HEK293 (cell line): Measurements from ENCODE around the gene NOM1.

Source experiments
- CTCF ChIA-PET: fragments of 350-600 bp; formaldehyde crosslinking; extraction: SDS; loops from one replicate; lab custom pipeline; 2021; ENCODE audit warnings: antibody characterized with exemption; lab: Yijun Ruan, JAX
- POLR2A ChIA-PET: fragments of 300-600 bp; formaldehyde crosslinking; extraction: SDS; loops from one replicate; lab custom pipeline; 2020; ENCODE audit warnings: antibody characterized with exemption, inconsistent platforms; lab: Yijun Ruan, JAX
- H3K27ac ChIP-seq: fragments of 200-500 bp; sonication (Bioruptor generic); 2 replicates; pipeline ENCODE4 v1.5.1; 2014; ENCODE audit warnings: low read depth, low read length, control low read depth, inconsistent platforms; ENCODE audit errors: extremely low read depth
- H3K36me3 ChIP-seq, 2 experiments: fragments of 200-500 bp in 1 of 2; sonication (Bioruptor generic) in 1 of 2; 1 replicate in 1 of 2; 2 replicates in 1 of 2; pipeline ENCODE4 v1.5.1; 2014 to 2017; ENCODE audit warnings: inconsistent platforms in 2 of 2, low read length in 2 of 2; ENCODE audit not compliant: control insufficient read depth in 2 of 2, insufficient read depth in 1 of 2
- H3K4me1 ChIP-seq: fragments of 200-500 bp; sonication (Bioruptor generic); 2 replicates; pipeline ENCODE4 v1.5.1; 2014; ENCODE audit warnings: mild to moderate bottlenecking, low read length, inconsistent platforms; ENCODE audit not compliant: control insufficient read depth, insufficient read depth
- H3K4me3 ChIP-seq: 2 replicates; pipeline ENCODE4 v1.5.1; 2011; ENCODE audit warnings: low read depth, mild to moderate bottlenecking, control low read depth, low read length, moderate library complexity
- H3K9me3 ChIP-seq: fragments of 200-500 bp; sonication (Bioruptor generic); 2 replicates; pipeline ENCODE4 v1.5.1; 2014; ENCODE audit warnings: low read depth, low read length, inconsistent platforms; ENCODE audit not compliant: control insufficient read depth, insufficient read depth
- ATF2 ChIP-seq: fragments of 450-650 bp; formaldehyde crosslinking; IDR thresholded peaks from 2 replicates; pipeline ENCODE4 v1.5.1; 2016; ENCODE audit warnings: missing biosample characterization, missing genetic modification characterization, low read depth
- BCL11A ChIP-seq: fragments of 450-650 bp; formaldehyde crosslinking; IDR thresholded peaks from 2 replicates; pipeline ENCODE4 v1.5.1; 2016; ENCODE audit warnings: low read depth, missing biosample characterization, missing genetic modification characterization
- ELK4 ChIP-seq: IDR thresholded peaks from 2 replicates; pipeline ENCODE4 v1.6.1; 2011; ENCODE audit warnings: mild to moderate bottlenecking, low read depth, low read length, borderline replicate concordance
- GLIS1 ChIP-seq: fragments of 450-650 bp; formaldehyde crosslinking; IDR thresholded peaks from 2 replicates; pipeline ENCODE4 v1.5.1; 2016; ENCODE audit warnings: missing biosample characterization, missing genetic modification characterization
- GLIS2 ChIP-seq: fragments of 450-650 bp; formaldehyde crosslinking; IDR thresholded peaks from 2 replicates; pipeline ENCODE4 v1.5.1; 2016; ENCODE audit warnings: missing biosample characterization, missing genetic modification characterization
- REPIN1 ChIP-seq: fragments of 450-650 bp; formaldehyde crosslinking; IDR thresholded peaks from 2 replicates; pipeline ENCODE4 v1.5.1; 2017; ENCODE audit warnings: missing biosample characterization, missing genetic modification characterization, low read depth
- REST ChIP-seq: fragments of 450-650 bp; formaldehyde crosslinking; IDR thresholded peaks from 2 replicates; pipeline ENCODE4 v1.5.1; 2016; ENCODE audit warnings: missing biosample characterization, missing genetic modification characterization
- SP7 ChIP-seq: fragments of 450-650 bp; formaldehyde crosslinking; IDR thresholded peaks from 2 replicates; pipeline ENCODE4 v1.5.1; 2016; ENCODE audit warnings: missing biosample characterization, missing genetic modification characterization
- WT1 ChIP-seq: fragments of 450-650 bp; formaldehyde crosslinking; IDR thresholded peaks from 2 replicates; pipeline ENCODE4 v1.5.1; 2016; ENCODE audit warnings: missing biosample characterization, missing genetic modification characterization
- YY1 ChIP-seq: fragments of 450-650 bp; formaldehyde crosslinking; IDR thresholded peaks from 2 replicates; pipeline ENCODE4 v1.5.1; 2018; ENCODE audit warnings: missing biosample characterization, missing genetic modification characterization
- ZBTB1 ChIP-seq: fragments of 450-650 bp; formaldehyde crosslinking; IDR thresholded peaks from 2 replicates; pipeline ENCODE4 v1.5.1; 2016; ENCODE audit warnings: missing biosample characterization, missing genetic modification characterization
- ZBTB20 ChIP-seq: fragments of 450-650 bp; formaldehyde crosslinking; IDR thresholded peaks from 2 replicates; pipeline ENCODE4 v1.5.1; 2016; ENCODE audit warnings: missing biosample characterization, missing genetic modification characterization
- ZEB2 ChIP-seq: fragments of 450-650 bp; formaldehyde crosslinking; IDR thresholded peaks from 2 replicates; pipeline ENCODE4 v1.5.1; 2016; ENCODE audit warnings: missing biosample characterization, missing genetic modification characterization
- ZNF112 ChIP-seq: fragments of 450-650 bp; formaldehyde crosslinking; IDR thresholded peaks from 2 replicates; pipeline ENCODE4 v1.5.0; 2017; ENCODE audit warnings: missing biosample characterization, missing genetic modification characterization
- ZNF140 ChIP-seq: fragments of 450-650 bp; formaldehyde crosslinking; IDR thresholded peaks from 2 replicates; pipeline ENCODE4 v1.5.1; 2016; ENCODE audit warnings: missing biosample characterization, missing genetic modification characterization
- ZNF169 ChIP-seq: fragments of 450-650 bp; formaldehyde crosslinking; IDR thresholded peaks from 2 replicates; pipeline ENCODE4 v1.5.1; 2016; ENCODE audit warnings: missing biosample characterization, missing genetic modification characterization
- ZNF175 ChIP-seq: fragments of 450-650 bp; formaldehyde crosslinking; IDR thresholded peaks from 2 replicates; pipeline ENCODE4 v1.5.1; 2016; ENCODE audit warnings: missing biosample characterization, missing genetic modification characterization
- ZNF202 ChIP-seq: fragments of 450-650 bp; formaldehyde crosslinking; IDR thresholded peaks from 2 replicates; pipeline ENCODE4 v1.5.1; 2016; ENCODE audit warnings: missing biosample characterization, missing genetic modification characterization, borderline replicate concordance
- ZNF292 ChIP-seq: fragments of 450-650 bp; formaldehyde crosslinking; IDR thresholded peaks from 2 replicates; pipeline ENCODE4 v1.5.1; 2016; ENCODE audit warnings: low read depth, missing biosample characterization, missing genetic modification characterization, borderline replicate concordance
- ZNF311 ChIP-seq: fragments of 450-650 bp; formaldehyde crosslinking; IDR thresholded peaks from 2 replicates; pipeline ENCODE4 v1.5.1; 2017; ENCODE audit warnings: missing biosample characterization, missing genetic modification characterization, borderline replicate concordance
- ZNF391 ChIP-seq: fragments of 450-650 bp; formaldehyde crosslinking; IDR thresholded peaks from 2 replicates; pipeline ENCODE4 v1.5.1; 2016; ENCODE audit warnings: low read depth, missing biosample characterization, missing genetic modification characterization, borderline replicate concordance
- ZNF423 ChIP-seq: fragments of 450-650 bp; formaldehyde crosslinking; IDR thresholded peaks from 2 replicates; pipeline ENCODE4 v1.5.1; 2016; ENCODE audit warnings: missing biosample characterization, missing genetic modification characterization
- ZNF433 ChIP-seq: fragments of 450-650 bp; formaldehyde crosslinking; IDR thresholded peaks from 2 replicates; pipeline ENCODE4 v1.5.1; 2016; ENCODE audit warnings: missing biosample characterization, missing genetic modification characterization, low read depth
- ZNF501 ChIP-seq: fragments of 450-650 bp; formaldehyde crosslinking; IDR thresholded peaks from 2 replicates; pipeline ENCODE4 v1.5.1; 2016; ENCODE audit warnings: missing biosample characterization, missing genetic modification characterization
- ZNF530 ChIP-seq: fragments of 450-650 bp; formaldehyde crosslinking; IDR thresholded peaks from 2 replicates; pipeline ENCODE4 v1.5.1; 2016; ENCODE audit warnings: low read depth, missing biosample characterization, missing genetic modification characterization
- ZNF548 ChIP-seq: fragments of 450-650 bp; formaldehyde crosslinking; IDR thresholded peaks from 2 replicates; pipeline ENCODE4 v1.5.1; 2016; ENCODE audit warnings: missing biosample characterization, missing genetic modification characterization
- ZNF600 ChIP-seq: fragments of 450-650 bp; formaldehyde crosslinking; IDR thresholded peaks from 2 replicates; pipeline ENCODE4 v1.5.1; 2016; ENCODE audit warnings: missing biosample characterization, missing genetic modification characterization
- ZNF623 ChIP-seq: fragments of 450-650 bp; formaldehyde crosslinking; IDR thresholded peaks from 2 replicates; pipeline ENCODE4 v1.5.1; 2016; ENCODE audit warnings: missing biosample characterization, missing genetic modification characterization
- ZNF660 ChIP-seq: fragments of 450-650 bp; IDR thresholded peaks from 2 replicates; pipeline ENCODE4 v1.5.1; 2018; ENCODE audit warnings: missing biosample characterization, mild to moderate bottlenecking, missing genetic modification characterization
- ZNF747 ChIP-seq: fragments of 450-650 bp; formaldehyde crosslinking; IDR thresholded peaks from 2 replicates; pipeline ENCODE4 v1.5.1; 2016; ENCODE audit warnings: missing biosample characterization, missing genetic modification characterization
- ZSCAN23 ChIP-seq: fragments of 450-650 bp; formaldehyde crosslinking; IDR thresholded peaks from 2 replicates; pipeline ENCODE4 v1.5.1; 2016; ENCODE audit warnings: missing biosample characterization, missing genetic modification characterization

Gene NOM1

GRCh38 chr7:157009170-157009777 is 59.8 kb downstream of the NOM1 start (continued):
- 0 out of 2 replicates have a peak, but pooled peaks have one; percentile 21 for TF ChIP-seq GLIS1 (tag by site-specific recombination)
- TF ChIP-seq ZNF530 = no peak
- no peak for TF ChIP-seq ZNF202 (tag by site-specific recombination)
- no peak for TF ChIP-seq ZNF623 (tag by site-specific recombination)
- TF ChIP-seq REST (tag by site-specific recombination) = no peak
- TF ChIP-seq ZNF423 (tag by site-specific recombination) = no peak
- peak; percentile 20; the same call in 1 of the 2 replicates for TF ChIP-seq YY1 (tag by site-specific recombination)
- 0 out of 2 replicates have a peak, but pooled peaks have one; percentile 20 for TF ChIP-seq ZEB2 (tag by site-specific recombination)
- no peak for TF ChIP-seq ZNF169 (tag by site-specific recombination)
- TF ChIP-seq ZBTB20 = peak; percentile 86
- TF ChIP-seq GLIS2 (tag by site-specific recombination) = peak; percentile 54
- TF ChIP-seq ZNF548 (tag by site-specific recombination) = no peak
- no peak for TF ChIP-seq ZNF391 (tag by site-specific recombination)
- TF ChIP-seq ZBTB1 (tag by site-specific recombination) = no peak
- TF ChIP-seq ZNF140 (tag by site-specific recombination) = no peak
- TF ChIP-seq ATF2 (tag by site-specific recombination) = no peak
- TF ChIP-seq ZNF600 (tag by site-specific recombination) = no peak
- TF ChIP-seq SP7 = 0 out of 2 replicates have a peak, but pooled peaks have one; percentile 7
- TF ChIP-seq WT1 (tag by site-specific recombination) = no peak
- TF ChIP-seq ZNF112 (tag by site-specific recombination) = no peak
- no peak for TF ChIP-seq ZNF311 (tag by site-specific recombination)

- no peaks in the 10 kb centered on the region for H3K9me3 ChIP-seq
- ChIA-PET CTCF (interaction anchor here (0.7 kb wide), 2 partner anchors 60 to 147 kb away, joined by 3 to 5 read pairs; partner anchors contain the start of gene NOM1), POLR2A (interaction anchor here (0.6 to 1.6 kb wide), 6 partner anchors 10 to 99 kb away, joined by 3 to 6 read pairs (median 3); no protein-coding TSS in a partner anchor)
- peaks cover 0 to 17% of the 10 kb centered on the region in 2 experiments; a peak in 2 of 3 replicates for H3K36me3 ChIP-seq
- H3K4me3 ChIP-seq = peak overlapping the region; percentile 71
- H3K4me1 ChIP-seq = peaks cover 10% of the 10 kb centered on the region; the same call in 1 of the 2 replicates
- H3K27ac ChIP-seq = peak overlapping the region; percentile 69; the same call in 1 of the 2 replicates
- TF ChIP-seq BCL11A (tag by site-specific recombination) (no peak), ZNF660 (tag by site-specific recombination) (no peak), ZNF292 (tag by site-specific recombination) (no peak), ZNF433 (no peak), ZNF175 (tag by site-specific recombination) (no peak), ZNF747 (tag by site-specific recombination) (no peak), REPIN1 (tag by site-specific recombination) (0 out of 2 replicates have a peak, but pooled peaks have one; percentile 32), ZNF501 (tag by site-specific recombination) (no peak), ZSCAN23 (no peak), ELK4 (no peak)
Observed at GRCh38 chr7:157009778-157010587, 60.5 kb downstream of the NOM1 start.
